ENCODE results near the gene KRTAP21-3. TPM values are rescaled to one million over a fixed set of nuclear protein-coding genes. Genes with fewer than 3 reads are reported as not detected.

Gene KRTAP21-3
- total RNA-seq, 3 donors from 2014 or later, result not detected

- no peak overlapping the region for H3K27ac ChIP-seq
- intact Hi-C loops (cut with DNase I; ENCODE audit: low total_unique reads), result no loop called here
- no peak for TF ChIP-seq POLR2AphosphoS5 (IDR thresholded peaks at IDR 0.05)
- TF ChIP-seq POLR2A (IDR thresholded peaks at IDR 0.05), result no peak
- TF ChIP-seq CTCF (IDR thresholded peaks at IDR 0.05), result no peak
Measured at GRCh38 chr21:30668776-30669175, 49.8 kb downstream of the KRTAP21-3 start.

More at GRCh38 chr21:30668776-30669175, 49.8 kb downstream of the KRTAP21-3 start:
- DNase-seq (ENCODE audit: low spot score in 2 of 2), result no peak
- H3K4me3 ChIP-seq, result no peak overlapping the region
- no peaks in the 10 kb centered on the region for H3K4me1 ChIP-seq
- no peaks in the 10 kb centered on the region for H3K9me3 ChIP-seq
- H3K36me3 ChIP-seq, result no peaks in the 10 kb centered on the region
- H3K27me3 ChIP-seq, result no peaks in the 10 kb centered on the region

Other genes starting within 250 kb of the KRTAP21-3 start
- gene KRTAP19-1, start 238.4 kb downstream of the KRTAP21-3 start, total RNA-seq, result not detected
- gene KRTAP19-2, start 231.3 kb downstream of the KRTAP21-3 start, total RNA-seq, result not detected
- not detected for gene KRTAP19-3, start 226.8 kb downstream of the KRTAP21-3 start, total RNA-seq
- gene KRTAP19-4, start 221.6 kb downstream of the KRTAP21-3 start, total RNA-seq, result not detected
- not detected for gene KRTAP19-5, start 216.6 kb downstream of the KRTAP21-3 start, total RNA-seq
- gene KRTAP19-6, start 176.9 kb downstream of the KRTAP21-3 start, total RNA-seq, result not detected
- not detected for gene KRTAP19-7, start 157.5 kb downstream of the KRTAP21-3 start, total RNA-seq
- gene KRTAP22-2, start 128.4 kb downstream of the KRTAP21-3 start, total RNA-seq, result not detected
- not detected for gene KRTAP6-3, start 126.3 kb downstream of the KRTAP21-3 start, total RNA-seq
- gene KRTAP6-2, start 119.9 kb downstream of the KRTAP21-3 start, total RNA-seq, result not detected
- not detected for gene KRTAP22-1, start 117.7 kb downstream of the KRTAP21-3 start, total RNA-seq
- gene KRTAP6-1, start 104.8 kb downstream of the KRTAP21-3 start, total RNA-seq, result not detected
- not detected for gene KRTAP20-1, start 102.4 kb downstream of the KRTAP21-3 start, total RNA-seq
- not detected for gene KRTAP20-4, start 98.2 kb downstream of the KRTAP21-3 start, total RNA-seq
- not detected for gene KRTAP20-2, start 83.6 kb downstream of the KRTAP21-3 start, total RNA-seq
- gene KRTAP20-3, start 75.9 kb downstream of the KRTAP21-3 start, total RNA-seq, result not detected
- gene KRTAP21-2, start 28.5 kb upstream of the KRTAP21-3 start, total RNA-seq, result not detected
- gene KRTAP21-1, start 36.7 kb upstream of the KRTAP21-3 start, total RNA-seq, result not detected
- not detected for gene KRTAP8-1, start 94.5 kb upstream of the KRTAP21-3 start, total RNA-seq
- not detected for gene KRTAP7-1, start 111.0 kb upstream of the KRTAP21-3 start, total RNA-seq
- not detected for gene KRTAP11-1, start 162.8 kb upstream of the KRTAP21-3 start, total RNA-seq